HUES48 (cell line): ENCODE data around the gene MACROD2.

Experiments
- H3K27ac ChIP-seq: one replicate; pipeline ENCODE4 v1.7.0; 2013; ENCODE audit warnings: low read depth, low read length, inconsistent platforms
- H3K27me3 ChIP-seq: 2 replicates; pipeline ENCODE4 v1.6.1; 2013; ENCODE audit warnings: mild to moderate bottlenecking, low read length; ENCODE audit not compliant: control insufficient read depth, insufficient read depth
- H3K36me3 ChIP-seq: 2 replicates; pipeline ENCODE4 v1.6.1; 2013; ENCODE audit warnings: low read length; ENCODE audit not compliant: control insufficient read depth, insufficient read depth
- H3K4me1 ChIP-seq: 2 replicates; pipeline ENCODE4 v1.6.1; 2013; ENCODE audit warnings: mild to moderate bottlenecking, low read length; ENCODE audit not compliant: control insufficient read depth, insufficient read depth
- H3K4me3 ChIP-seq: 2 replicates; pipeline ENCODE4 v1.5.1; 2013; ENCODE audit warnings: mild to moderate bottlenecking, low read depth, low read length
- H3K9ac ChIP-seq: 2 replicates; pipeline ENCODE4 v1.6.1; 2013; ENCODE audit warnings: mild to moderate bottlenecking, low read depth, low read length, moderate library complexity
- H3K9me3 ChIP-seq: 2 replicates; pipeline ENCODE4 v1.6.1; 2013; ENCODE audit warnings: low read length; ENCODE audit not compliant: control insufficient read depth, insufficient read depth

MACROD2 gene

DNA sequence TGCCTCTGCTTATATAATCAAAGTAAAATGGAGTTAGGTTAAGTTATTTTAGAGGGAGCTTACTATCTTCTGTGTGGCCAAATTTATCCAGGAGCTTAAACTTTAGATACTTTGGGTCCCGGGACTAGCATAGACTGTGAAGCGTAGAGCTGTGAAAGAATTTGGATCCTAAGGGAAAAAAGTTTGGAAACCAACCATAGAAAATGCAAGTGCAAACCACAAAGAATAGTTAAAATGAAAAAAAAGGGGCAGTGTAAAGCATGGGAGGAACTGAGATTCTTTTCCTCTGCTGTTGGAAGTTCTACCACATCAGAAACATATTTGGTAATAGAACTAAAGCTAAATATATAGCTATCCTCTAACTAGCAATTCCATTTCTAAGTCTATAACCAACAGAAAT, 574.3 kb downstream of the MACROD2 start:
- no peaks in the 10 kb centered on the region for H3K36me3 ChIP-seq
- H3K27me3 ChIP-seq, result no peaks in the 10 kb centered on the region
- H3K4me3 ChIP-seq, result no peak overlapping the region
- H3K27ac ChIP-seq, result no peak overlapping the region
- H3K4me1 ChIP-seq, result peaks cover 10% of the 10 kb centered on the region; the same call in 1 of the 2 replicates
- H3K9ac ChIP-seq, result no peak overlapping the region
- H3K9me3 ChIP-seq, result 0 out of 2 replicates have a peak, but pooled peaks cover 2% of the 10 kb centered on the region

GRCh38 chr20:14570811-14571210, 575.5 kb downstream of the MACROD2 start:
- no peaks in the 10 kb centered on the region for H3K27me3 ChIP-seq
- no peak overlapping the region for H3K27ac ChIP-seq
- no peaks in the 10 kb centered on the region for H3K9me3 ChIP-seq
- H3K9ac ChIP-seq, result no peak overlapping the region
- H3K36me3 ChIP-seq, result no peaks in the 10 kb centered on the region
- peaks cover 10% of the 10 kb centered on the region; the same call in 1 of the 2 replicates for H3K4me1 ChIP-seq
- no peak overlapping the region for H3K4me3 ChIP-seq

GRCh38 chr20:14573676-14574075, 578.4 kb downstream of the MACROD2 start:
- Histone ChIP-seq H3K4me3 (no peak overlapping the region), H3K4me1 (peaks cover 3% of the 10 kb centered on the region; the same call in 1 of the 2 replicates), H3K36me3 (no peaks in the 10 kb centered on the region), H3K27ac (no peak overlapping the region), H3K27me3 (no peaks in the 10 kb centered on the region), H3K9me3 (no peaks in the 10 kb centered on the region), H3K9ac (no peak overlapping the region)

GRCh38 chr20:14576196-14576877, 581.0 kb downstream of the MACROD2 start:
- Histone ChIP-seq H3K36me3 (no peaks in the 10 kb centered on the region), H3K27me3 (no peaks in the 10 kb centered on the region), H3K4me3 (no peak overlapping the region), H3K4me1 (no peaks in the 10 kb centered on the region), H3K27ac (no peak overlapping the region), H3K9me3 (no peaks in the 10 kb centered on the region), H3K9ac (no peak overlapping the region)

- Histone ChIP-seq H3K4me3 (no peak overlapping the region), H3K9ac (no peak overlapping the region), H3K27me3 (no peaks in the 10 kb centered on the region), H3K36me3 (no peaks in the 10 kb centered on the region), H3K4me1 (no peaks in the 10 kb centered on the region), H3K27ac (no peak overlapping the region), H3K9me3 (no peaks in the 10 kb centered on the region)
These were observed 585.2 kb downstream of the MACROD2 start for GRCh38 chr20:14580418-14581074.

DNA sequence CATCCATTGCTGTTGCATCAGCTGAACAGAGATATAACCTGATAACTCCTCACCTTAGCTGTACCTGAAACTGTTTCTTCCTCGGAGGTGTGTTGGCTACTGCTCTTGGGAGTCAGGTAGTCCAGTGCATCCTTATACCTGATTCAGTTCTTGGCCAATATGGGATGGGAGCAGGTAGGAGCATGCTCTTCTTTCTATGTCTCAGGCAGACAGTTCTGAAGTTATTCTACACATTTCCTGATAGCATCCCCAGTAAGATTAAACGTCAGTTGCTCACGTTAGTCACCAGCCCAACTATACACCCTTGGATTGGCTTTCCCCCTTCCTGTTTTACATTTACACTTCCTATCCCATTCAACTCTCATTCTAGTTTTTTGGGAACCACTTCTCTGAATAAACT, 586.4 kb downstream of the MACROD2 start:
- H3K4me1 ChIP-seq, result no peaks in the 10 kb centered on the region
- no peak overlapping the region for H3K4me3 ChIP-seq
- no peak overlapping the region for H3K27ac ChIP-seq
- no peaks in the 10 kb centered on the region for H3K36me3 ChIP-seq
- no peak overlapping the region for H3K9ac ChIP-seq
- no peaks in the 10 kb centered on the region for H3K27me3 ChIP-seq
- H3K9me3 ChIP-seq, result no peaks in the 10 kb centered on the region

DNA sequence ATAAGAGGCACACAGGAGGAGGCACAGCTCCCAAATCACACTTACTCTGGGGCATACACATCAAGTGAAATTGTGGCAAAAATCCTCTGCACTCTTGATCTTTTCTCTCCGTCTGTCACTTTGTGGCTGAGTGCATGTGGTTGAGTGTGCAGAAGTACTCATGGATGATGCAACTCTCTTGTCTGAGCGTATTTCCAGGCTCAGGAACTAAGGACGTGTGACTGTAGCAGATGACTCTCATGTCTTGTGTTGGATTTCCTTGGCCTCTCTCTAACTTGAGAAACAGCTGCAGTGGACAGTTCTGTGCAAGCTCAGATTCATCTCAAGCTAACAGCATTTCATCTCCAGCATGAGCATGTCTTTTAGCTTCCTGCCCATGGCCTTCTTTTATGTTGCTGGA, 587.5 kb downstream of the MACROD2 start:
- no peak overlapping the region for H3K4me3 ChIP-seq
- no peaks in the 10 kb centered on the region for H3K9me3 ChIP-seq
- no peaks in the 10 kb centered on the region for H3K4me1 ChIP-seq
- no peaks in the 10 kb centered on the region for H3K36me3 ChIP-seq
- H3K27me3 ChIP-seq, result no peaks in the 10 kb centered on the region
- H3K27ac ChIP-seq, result no peak overlapping the region
- H3K9ac ChIP-seq, result no peak overlapping the region

- H3K27me3 ChIP-seq, result no peaks in the 10 kb centered on the region
- H3K9ac ChIP-seq, result no peak overlapping the region
- no peaks in the 10 kb centered on the region for H3K4me1 ChIP-seq
- H3K27ac ChIP-seq, result no peak overlapping the region
- H3K4me3 ChIP-seq, result no peak overlapping the region
- no peaks in the 10 kb centered on the region for H3K36me3 ChIP-seq
- H3K9me3 ChIP-seq, result no peaks in the 10 kb centered on the region
These were observed 588.1 kb downstream of the MACROD2 start for GRCh38 chr20:14583413-14583812.

DNA sequence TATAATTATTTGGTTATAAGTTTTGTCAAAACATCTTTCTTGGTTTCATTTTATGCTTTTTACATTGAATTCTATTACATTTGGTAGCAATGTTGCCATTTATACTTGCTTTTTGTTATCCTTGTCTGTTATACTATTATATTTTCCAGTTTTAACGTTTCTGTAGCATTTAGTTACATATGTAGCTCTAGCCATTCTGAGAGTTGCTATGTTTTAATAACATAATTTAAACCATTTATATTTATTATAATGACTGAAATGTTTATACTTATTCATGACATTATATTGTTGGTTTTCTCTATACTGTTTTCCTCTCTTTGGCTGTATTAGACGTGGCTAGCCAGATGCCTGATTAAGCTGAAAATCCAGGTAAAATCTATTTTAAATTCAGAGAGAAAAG, 594.1 kb downstream of the MACROD2 start:
- no peak overlapping the region for H3K9ac ChIP-seq
- H3K4me1 ChIP-seq, result peaks cover 5% of the 10 kb centered on the region; the same call in 1 of the 2 replicates
- no peaks in the 10 kb centered on the region for H3K27me3 ChIP-seq
- no peak overlapping the region for H3K27ac ChIP-seq
- no peaks in the 10 kb centered on the region for H3K9me3 ChIP-seq
- H3K36me3 ChIP-seq, result no peaks in the 10 kb centered on the region
- no peak overlapping the region for H3K4me3 ChIP-seq

- Histone ChIP-seq H3K27me3 (no peaks in the 10 kb centered on the region), H3K9ac (no peak overlapping the region), H3K27ac (no peak overlapping the region), H3K9me3 (no peaks in the 10 kb centered on the region), H3K4me3 (no peak overlapping the region), H3K36me3 (no peaks in the 10 kb centered on the region), H3K4me1 (peaks cover 5% of the 10 kb centered on the region; the same call in 1 of the 2 replicates)
These were observed 599.7 kb downstream of the MACROD2 start for GRCh38 chr20:14595051-14595450.

DNA sequence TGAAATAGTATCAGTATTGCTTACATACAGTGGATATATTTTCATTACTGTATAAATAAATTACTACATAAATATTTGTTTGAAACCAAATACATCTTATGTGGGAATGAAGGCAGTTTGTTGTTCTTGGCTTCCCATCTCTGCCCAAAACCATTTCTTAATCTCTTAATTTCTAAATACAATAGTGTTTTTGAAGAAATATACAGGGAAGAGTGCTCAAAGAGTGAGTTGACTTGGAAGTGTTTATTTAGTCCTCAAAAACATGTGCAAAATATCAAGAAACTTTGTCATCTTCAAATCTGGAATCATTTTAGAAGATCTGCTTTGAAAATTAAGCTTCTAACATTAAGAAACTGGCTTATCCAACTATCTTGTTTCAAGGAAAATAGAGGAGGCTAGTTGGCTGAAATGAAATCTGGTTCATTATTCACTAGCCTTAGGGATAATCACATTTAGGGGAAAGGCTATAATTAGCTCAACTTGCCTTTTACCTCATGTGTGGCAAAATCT, 601.9 kb downstream of the MACROD2 start:
- Histone ChIP-seq H3K9ac (no peak overlapping the region), H3K4me1 (peaks cover 5% of the 10 kb centered on the region; the same call in 1 of the 2 replicates), H3K27me3 (no peaks in the 10 kb centered on the region), H3K36me3 (no peaks in the 10 kb centered on the region), H3K27ac (no peak overlapping the region), H3K4me3 (no peak overlapping the region), H3K9me3 (no peaks in the 10 kb centered on the region)
